DMS79 (cell line): ENCODE data around the gene HSD17B7.
"Not testable (repeated sequence)": the region's sequence is repeated elsewhere in the genome, so short reads cannot be mapped to it uniquely, and the experiment has no call there.

Experiments used
- DNase-seq: peaks from one replicate; lab custom pipeline; 2025; lab: John Stamatoyannopoulos, UW

HSD17B7 gene

DNA sequence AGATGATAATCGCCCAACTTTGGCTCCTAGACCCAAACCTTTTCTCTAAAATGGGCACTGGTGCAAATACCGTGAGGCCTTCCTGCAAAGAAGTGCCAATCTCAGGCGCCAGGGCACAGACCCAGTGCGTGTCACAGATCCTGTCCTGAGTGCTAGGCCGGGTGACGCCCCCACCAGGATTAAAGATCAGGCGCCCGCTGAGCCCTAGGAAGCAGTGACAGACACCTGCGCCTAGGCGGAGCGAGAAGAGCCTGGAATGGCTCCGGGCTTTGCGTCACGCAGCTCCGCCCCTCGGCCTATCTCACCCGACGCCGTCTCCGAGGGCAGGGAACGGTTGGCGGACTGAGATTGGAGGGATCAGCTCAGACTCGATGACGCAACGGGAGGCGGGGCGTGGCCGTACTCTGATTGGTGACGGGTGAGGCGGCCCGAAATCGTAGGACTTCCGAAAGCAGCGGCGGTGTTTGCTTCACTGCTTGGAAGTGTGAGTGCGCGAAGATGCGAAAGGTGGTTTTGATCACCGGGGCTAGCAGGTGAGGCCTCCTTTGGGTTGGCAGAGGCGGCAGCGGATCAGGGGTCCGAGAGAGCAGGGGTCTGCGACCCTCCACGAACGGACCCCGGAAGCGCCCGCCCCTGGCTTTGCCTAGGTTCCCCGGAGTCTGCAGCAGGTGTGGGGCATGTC is at the start of gene HSD17B7:
HSD17B7 (plus strand) TSS at position 400 of the 682 bp plus-strand sequence; CDS start at position 499, 99 bp downstream.
- peak; percentile 68 for DNase-seq

GRCh38 chr1:162740755-162741154 is 49.7 kb upstream of the HSD17B7 start:
- no peak for DNase-seq

DNA sequence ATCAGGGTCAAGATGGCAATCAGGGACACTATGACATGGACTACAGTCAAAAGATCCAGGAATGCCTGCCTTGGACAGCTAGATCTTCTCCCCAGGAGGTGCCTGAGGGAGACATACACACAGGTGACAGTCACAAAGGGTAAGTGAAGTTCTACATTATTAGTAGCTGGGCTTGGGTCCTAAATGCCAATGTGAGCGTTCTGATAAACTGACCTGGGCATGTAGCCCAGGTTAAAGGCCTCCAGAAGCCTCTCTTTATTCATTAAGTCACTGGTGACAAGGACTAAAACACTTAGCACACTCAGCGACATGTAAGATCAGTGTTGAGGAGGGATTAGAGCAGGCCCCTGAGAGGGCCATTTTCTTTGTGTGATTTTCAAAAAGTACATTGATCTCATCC is 48.9 kb upstream of the HSD17B7 start:
- DNase-seq, result no peak

GRCh38 chr1:162746264-162746942 is 44.1 kb upstream of the HSD17B7 start:
- not testable (repeated sequence) for DNase-seq

DNA sequence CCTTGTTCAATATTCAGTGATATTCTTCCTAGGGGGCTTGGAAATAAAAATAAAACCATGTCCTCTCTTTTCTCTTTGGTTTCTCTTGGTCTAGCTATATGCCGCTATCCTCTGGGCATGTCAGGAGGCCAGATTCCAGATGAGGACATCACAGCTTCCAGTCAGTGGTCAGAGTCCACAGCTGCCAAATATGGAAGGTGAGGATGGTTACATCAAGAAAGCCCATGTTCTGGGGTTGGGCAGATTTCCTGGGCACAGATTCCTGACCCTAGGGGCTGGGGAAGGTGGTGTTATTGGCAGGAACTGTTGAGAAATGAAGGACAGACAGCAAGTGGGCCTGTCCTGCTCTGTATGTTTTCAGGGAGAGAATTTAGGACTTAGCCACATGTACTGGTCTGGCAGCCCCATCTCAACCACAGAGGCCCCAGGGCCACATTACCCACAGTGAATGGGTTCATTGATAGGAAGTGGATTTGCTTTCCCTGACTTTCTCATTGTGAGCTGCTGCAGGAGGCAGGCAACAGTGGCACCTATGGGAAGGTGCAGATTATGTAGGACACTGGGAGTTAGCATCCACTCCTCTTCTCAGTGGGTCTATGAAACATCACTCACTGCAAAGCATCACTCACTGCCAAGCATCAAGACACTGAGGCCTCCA is 37.4 kb upstream of the HSD17B7 start:
- DNase-seq, result no peak

DNA sequence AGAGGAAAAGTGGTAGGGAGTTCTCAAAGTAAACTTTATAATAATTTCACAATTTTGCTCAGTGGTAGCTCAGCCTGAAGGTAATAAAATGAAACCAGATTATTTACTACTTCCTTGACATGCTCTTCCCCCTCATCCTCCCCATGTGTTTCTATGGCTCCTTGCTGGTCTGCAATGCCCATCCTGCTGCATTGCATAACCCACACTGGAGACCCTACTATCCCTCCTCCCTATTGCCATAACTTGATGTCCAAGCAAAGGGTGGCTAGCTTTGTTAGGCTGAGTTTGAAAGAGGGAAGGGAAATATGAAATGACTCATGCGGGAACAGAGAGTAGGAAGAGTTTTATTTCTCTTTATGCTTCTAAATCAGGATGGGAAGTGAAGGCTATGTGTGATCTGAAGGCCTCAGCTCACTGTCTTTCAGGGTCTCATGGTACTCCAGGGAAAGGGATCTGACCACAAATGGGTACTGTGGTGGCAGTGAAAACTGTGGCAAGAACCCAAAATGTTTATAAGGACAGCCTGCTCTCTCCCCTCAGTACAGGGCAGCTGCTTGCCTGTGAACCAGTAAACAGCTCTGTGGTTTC is 36.4 kb upstream of the HSD17B7 start:
- DNase-seq, result no peak

- DNase-seq, result no peak
Observed at GRCh38 chr1:162755306-162755705, 35.2 kb upstream of the HSD17B7 start.

- DNase-seq, result no peak
Observed at GRCh38 chr1:162756523-162756922, 34.0 kb upstream of the HSD17B7 start.

DNA sequence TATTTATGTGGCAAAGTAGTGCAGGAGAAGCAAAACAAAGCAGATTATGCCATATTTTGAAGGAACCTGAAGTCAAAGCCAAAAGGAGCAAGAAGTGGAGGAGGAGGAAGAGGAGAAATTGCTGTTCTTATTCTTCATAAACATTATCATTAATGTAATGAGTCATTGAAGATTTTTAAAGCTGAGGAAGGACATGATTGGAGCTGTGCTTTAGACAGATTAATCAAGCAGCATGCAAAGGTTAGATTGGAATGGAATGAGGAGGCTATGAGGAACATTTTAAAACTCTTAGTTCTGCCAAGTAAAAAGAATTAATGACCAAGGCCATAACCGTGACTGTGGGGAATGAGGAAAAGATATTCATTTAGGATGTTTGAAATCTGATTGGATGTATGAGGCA is 33.0 kb upstream of the HSD17B7 start:
- no peak for DNase-seq

GRCh38 chr1:162765788-162766187 is 24.7 kb upstream of the HSD17B7 start:
- DNase-seq, result no peak

GRCh38 chr1:162772571-162773154 is 17.8 kb upstream of the HSD17B7 start:
- no peak for DNase-seq

DNA sequence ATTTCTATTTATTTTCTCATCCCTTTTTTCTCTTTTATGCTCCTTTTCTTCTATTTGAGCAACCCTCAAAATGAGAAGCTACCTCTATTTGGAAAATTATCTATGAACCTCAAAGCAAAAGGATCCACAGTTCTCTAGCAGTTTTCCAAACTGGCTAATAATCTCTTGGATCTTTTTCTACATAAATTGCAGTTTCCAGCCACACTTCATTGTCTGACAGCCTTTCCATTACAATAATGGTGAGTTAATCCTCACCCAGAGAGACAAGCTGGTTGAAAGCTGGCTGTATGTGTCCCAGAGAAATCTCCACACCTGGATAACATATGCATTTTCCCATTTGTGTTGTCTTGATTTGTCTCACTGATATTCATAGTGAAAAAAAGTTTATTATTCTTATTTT is 16.5 kb upstream of the HSD17B7 start:
- DNase-seq, result no peak

GRCh38 chr1:162779043-162779442 is 11.5 kb upstream of the HSD17B7 start:
- DNase-seq, result no peak

- no peak for DNase-seq
Observed at GRCh38 chr1:162782671-162783070, 7.8 kb upstream of the HSD17B7 start.

DNA sequence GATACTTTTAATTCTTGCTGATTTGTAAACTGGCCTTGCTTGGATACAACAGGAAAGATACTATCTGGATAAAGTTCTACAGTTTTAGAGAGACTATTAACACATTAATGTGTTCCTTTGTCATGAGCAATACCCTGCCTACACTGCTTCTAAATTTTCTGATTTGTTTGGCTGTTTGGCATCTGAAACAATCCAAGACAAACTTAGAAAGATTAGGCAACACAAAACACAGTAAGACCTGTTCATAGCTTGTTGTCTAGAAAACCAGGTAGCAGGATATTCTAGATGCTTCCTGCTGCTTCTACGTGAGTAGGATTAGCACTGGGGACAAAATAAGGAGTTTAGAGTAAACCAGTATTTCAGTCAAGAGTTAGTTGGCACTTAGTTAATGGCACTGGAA is 5.6 kb upstream of the HSD17B7 start:
- not testable (repeated sequence) for DNase-seq

- not testable (repeated sequence) for DNase-seq
Observed at GRCh38 chr1:162788783-162789182, 1.7 kb upstream of the HSD17B7 start.

- DNase-seq, result peak; percentile 9
Observed at GRCh38 chr1:162790985-162791357, 469 bp downstream of the HSD17B7 start.

- DNase-seq, result not testable (repeated sequence)
Observed at GRCh38 chr1:162794284-162794683, 3.8 kb downstream of the HSD17B7 start.

- not testable (repeated sequence) for DNase-seq
Observed at GRCh38 chr1:162796617-162797279, 6.2 kb downstream of the HSD17B7 start.

DNA sequence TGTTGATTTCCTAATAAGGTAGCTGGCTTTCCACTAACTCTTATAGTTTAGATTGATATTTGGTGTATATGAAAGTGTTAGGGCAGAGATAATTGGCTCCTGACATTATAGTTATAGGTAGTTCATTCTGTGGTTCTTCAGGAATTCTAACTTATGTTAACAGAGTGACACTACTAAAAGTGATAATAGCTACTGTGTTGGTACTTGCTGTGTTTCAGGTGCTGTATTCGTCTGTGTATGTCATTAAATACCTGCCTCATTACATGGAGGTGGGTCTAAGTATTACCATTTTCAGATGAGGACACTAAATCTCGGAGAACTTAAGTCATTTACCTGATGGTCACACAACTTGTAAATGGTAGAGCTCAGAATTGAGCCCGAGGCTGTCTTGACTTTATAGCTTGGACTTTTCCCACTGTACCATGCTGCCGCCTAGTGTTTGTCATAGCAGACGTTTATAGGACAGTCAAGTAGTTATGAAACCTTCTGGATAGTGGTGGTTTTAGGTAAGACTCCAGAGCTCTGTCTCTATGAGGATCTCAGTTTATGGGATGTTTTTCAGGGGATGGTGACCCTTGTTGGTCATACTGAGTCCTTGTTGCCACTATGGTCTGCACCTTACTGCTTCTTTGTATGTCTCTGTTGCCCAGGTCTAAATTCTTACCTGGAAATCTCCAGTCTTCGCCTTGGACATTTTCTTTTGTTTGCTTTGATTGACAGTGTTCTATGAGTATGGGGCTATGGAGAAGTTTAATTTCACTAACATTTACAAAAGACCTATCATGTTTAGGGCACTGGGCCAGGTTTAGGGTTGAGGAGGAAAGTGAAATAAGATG is 9.7 kb downstream of the HSD17B7 start:
- DNase-seq, result not testable (repeated sequence)

DNA sequence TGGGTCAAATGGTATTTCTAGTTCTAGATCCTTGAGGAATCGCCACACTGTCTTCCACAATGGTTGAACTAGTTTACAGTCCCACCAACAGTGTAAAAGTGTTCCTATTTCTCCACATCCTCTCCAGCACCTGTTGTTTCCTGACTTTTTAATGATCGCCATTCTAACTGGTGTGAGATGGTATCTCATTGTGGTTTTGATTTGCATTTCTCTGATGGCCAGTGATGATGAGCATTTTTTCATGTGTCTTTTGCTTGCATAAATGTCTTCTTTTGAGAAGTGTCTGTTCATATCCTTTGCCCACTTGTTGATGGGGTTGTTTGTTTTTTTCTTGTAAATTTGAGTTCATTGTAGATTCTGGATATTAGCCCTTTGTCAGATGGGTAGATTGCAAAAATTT is 17.0 kb downstream of the HSD17B7 start:
- DNase-seq, result not testable (repeated sequence)
